ENCODE measurements around the gene KLRC1.
"Not testable (repeated sequence)": the region's sequence is repeated elsewhere in the genome, so short reads cannot be mapped to it uniquely, and the experiment has no call there.

DNA sequence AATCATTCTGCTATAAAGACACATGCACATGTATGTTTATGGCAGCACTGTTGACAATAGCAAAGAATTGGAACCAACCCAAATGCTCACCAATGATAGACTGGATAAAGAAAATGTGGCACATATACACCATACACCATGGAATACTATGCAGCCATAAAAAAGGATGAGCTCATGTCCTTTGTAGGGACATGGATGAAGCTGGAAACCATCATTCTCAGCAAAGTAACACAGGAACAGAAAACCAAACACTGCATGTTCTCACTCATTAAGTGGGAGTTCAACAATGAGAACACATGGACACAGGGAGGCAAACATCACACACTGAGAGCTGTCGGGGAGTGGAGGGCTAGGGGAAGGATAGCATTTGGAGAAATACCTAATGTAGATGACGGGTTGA is 34.2 kb upstream of the KLRC1 start:
- not testable (repeated sequence) for TF ChIP-seq RXRA (IDR thresholded peaks at IDR 0.05; ENCODE audit: insufficient read depth, low read depth, low read length); EP300 (IDR thresholded peaks at IDR 0.05; ENCODE audit: borderline replicate concordance in 1 of 2, low read depth in 2 of 2, low read length in 2 of 2); CHD2 (IDR thresholded peaks at IDR 0.05; ENCODE audit: low read length); SIN3A (conservative IDR thresholded peaks at IDR 0.05 in 1 of 2, IDR thresholded peaks at IDR 0.05 in 1 of 2; ENCODE audit: low read depth in 1 of 2, low read length in 2 of 2); TAF1 (IDR thresholded peaks at IDR 0.05; ENCODE audit: low read depth, low read length)
- TF ChIP-seq, protein P1, sequence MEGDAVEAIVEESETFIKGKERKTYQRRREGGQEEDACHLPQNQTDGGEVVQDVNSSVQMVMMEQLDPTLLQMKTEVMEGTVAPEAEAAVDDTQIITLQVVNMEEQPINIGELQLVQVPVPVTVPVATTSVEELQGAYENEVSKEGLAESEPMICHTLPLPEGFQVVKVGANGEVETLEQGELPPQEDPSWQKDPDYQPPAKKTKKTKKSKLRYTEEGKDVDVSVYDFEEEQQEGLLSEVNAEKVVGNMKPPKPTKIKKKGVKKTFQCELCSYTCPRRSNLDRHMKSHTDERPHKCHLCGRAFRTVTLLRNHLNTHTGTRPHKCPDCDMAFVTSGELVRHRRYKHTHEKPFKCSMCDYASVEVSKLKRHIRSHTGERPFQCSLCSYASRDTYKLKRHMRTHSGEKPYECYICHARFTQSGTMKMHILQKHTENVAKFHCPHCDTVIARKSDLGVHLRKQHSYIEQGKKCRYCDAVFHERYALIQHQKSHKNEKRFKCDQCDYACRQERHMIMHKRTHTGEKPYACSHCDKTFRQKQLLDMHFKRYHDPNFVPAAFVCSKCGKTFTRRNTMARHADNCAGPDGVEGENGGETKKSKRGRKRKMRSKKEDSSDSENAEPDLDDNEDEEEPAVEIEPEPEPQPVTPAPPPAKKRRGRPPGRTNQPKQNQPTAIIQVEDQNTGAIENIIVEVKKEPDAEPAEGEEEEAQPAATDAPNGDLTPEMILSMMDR (IDR thresholded peaks at IDR 0.05; ENCODE audit: control extremely low read depth in 1 of 3, insufficient read depth in 1 of 3, low read depth in 1 of 3, low read length in 3 of 3): not testable (repeated sequence)
